CD4-positive, alpha-beta T cell treated with Interferon alpha-2 for 1 hour (primary cell): Measurements from ENCODE around the gene LDLRAD4.
A peak's percentile ranks its signal among the peaks of the same experiment; 100 is the strongest.

Source experiments
- DNase-seq, 2 donors: peaks; one replicate each; pipeline ENCODE4 v3.0.0-alpha.2; 2020 to 2022

The LDLRAD4 gene

GRCh38 chr18:13585379-13586153, 367.0 kb downstream of the LDLRAD4 start:
- no peak for DNase-seq

GRCh38 chr18:13587001-13587400, 368.4 kb downstream of the LDLRAD4 start:
- DNase-seq: no peak

- no peak for DNase-seq
These were observed 368.9 kb downstream of the LDLRAD4 start for GRCh38 chr18:13587477-13587876.

- DNase-seq: no peak
These were observed 369.4 kb downstream of the LDLRAD4 start for GRCh38 chr18:13587937-13588336.

GRCh38 chr18:13589316-13589715, 370.8 kb downstream of the LDLRAD4 start:
- no peak for DNase-seq

GRCh38 chr18:13589943-13590342, 371.4 kb downstream of the LDLRAD4 start:
- DNase-seq: no peak

- no peak for DNase-seq
These were observed 373.7 kb downstream of the LDLRAD4 start for GRCh38 chr18:13592246-13592645.

GRCh38 chr18:13594551-13594950, 376.0 kb downstream of the LDLRAD4 start:
- DNase-seq: no peak

GRCh38 chr18:13597068-13597467, 378.5 kb downstream of the LDLRAD4 start:
- DNase-seq: no peak

- no peak for DNase-seq
These were observed 380.0 kb downstream of the LDLRAD4 start for GRCh38 chr18:13598591-13598990.

- DNase-seq: no peak
These were observed 380.5 kb downstream of the LDLRAD4 start for GRCh38 chr18:13599031-13599430.

GRCh38 chr18:13603304-13604019, 384.9 kb downstream of the LDLRAD4 start:
- DNase-seq: no peak

GRCh38 chr18:13604786-13605185, 386.2 kb downstream of the LDLRAD4 start:
- no peak for DNase-seq

- DNase-seq: no peak
These were observed 386.9 kb downstream of the LDLRAD4 start for GRCh38 chr18:13605477-13605876.

- no peak for DNase-seq
These were observed 387.3 kb downstream of the LDLRAD4 start for GRCh38 chr18:13605901-13606300.

- DNase-seq: no peak
These were observed 388.2 kb downstream of the LDLRAD4 start for GRCh38 chr18:13606604-13607254.

GRCh38 chr18:13608024-13608562, 389.5 kb downstream of the LDLRAD4 start:
- DNase-seq: peak in 1 of 2 donors; percentile 49

- DNase-seq: peak in 1 of 2 donors; percentile 45
These were observed 390.4 kb downstream of the LDLRAD4 start for GRCh38 chr18:13608791-13609532.

- DNase-seq: no peak
These were observed 392.1 kb downstream of the LDLRAD4 start for GRCh38 chr18:13610555-13611141.

GRCh38 chr18:13611142-13611600, 392.6 kb downstream of the LDLRAD4 start:
- peak; percentile 60 to 83 for DNase-seq

- DNase-seq: peak in 1 of 2 donors; percentile 20
These were observed 393.1 kb downstream of the LDLRAD4 start for GRCh38 chr18:13611601-13612195.
